Measurements from ENCODE around the gene KRTAP5-3.

KRTAP5-3 gene

GRCh38 chr11:1563149-1563638, 45.1 kb downstream of the KRTAP5-3 start:
- no peaks in the 10 kb centered on the region for H3K4me1 ChIP-seq (ENCODE audit: control insufficient read depth in 1 of 2, insufficient read depth in 1 of 2, low read depth in 1 of 2, low read length in 1 of 2)
- H3K36me3 ChIP-seq = no peaks in the 10 kb centered on the region
- H3K27ac ChIP-seq = no peak overlapping the region
- peaks cover 95% of the 10 kb centered on the region for H3K27me3 ChIP-seq
- no peak overlapping the region for H3K4me3 ChIP-seq (ENCODE audit: low read depth in 1 of 2, low read length in 1 of 2)
- TF ChIP-seq CTCF (IDR thresholded peaks at IDR 0.05) = no peak
- no peaks in the 10 kb centered on the region for H3K9me3 ChIP-seq

GRCh38 chr11:1562469-1563148, 45.7 kb downstream of the KRTAP5-3 start:
- Histone ChIP-seq H3K36me3 (no peaks in the 10 kb centered on the region), H3K27ac (no peak overlapping the region), H3K9me3 (no peaks in the 10 kb centered on the region)

GRCh38 chr11:1561955-1562354, 46.3 kb downstream of the KRTAP5-3 start:
- Histone ChIP-seq H3K27ac (no peak overlapping the region), H3K4me1 (ENCODE audit: control insufficient read depth in 1 of 2, insufficient read depth in 1 of 2, low read depth in 1 of 2, low read length in 1 of 2) (no peaks in the 10 kb centered on the region), H3K9me3 (no peaks in the 10 kb centered on the region), H3K36me3 (no peaks in the 10 kb centered on the region), H3K4me3 (ENCODE audit: low read depth in 1 of 2, low read length in 1 of 2) (no peak overlapping the region), H3K27me3 (peaks cover 95% of the 10 kb centered on the region)
- TF ChIP-seq CTCF (IDR thresholded peaks at IDR 0.05) = no peak

More at GRCh38 chr11:1562469-1563148, 45.7 kb downstream of the KRTAP5-3 start:
- no peaks in the 10 kb centered on the region for H3K4me1 ChIP-seq (ENCODE audit: control insufficient read depth in 1 of 2, insufficient read depth in 1 of 2, low read depth in 1 of 2, low read length in 1 of 2)
- no peak overlapping the region for H3K4me3 ChIP-seq (ENCODE audit: low read depth in 1 of 2, low read length in 1 of 2)
- no peak for TF ChIP-seq CTCF (IDR thresholded peaks at IDR 0.05)
- H3K27me3 ChIP-seq = peaks cover 95% of the 10 kb centered on the region

- no peak overlapping the region for H3K27ac ChIP-seq
- H3K27me3 ChIP-seq = peaks cover 95% of the 10 kb centered on the region
- no peaks in the 10 kb centered on the region for H3K36me3 ChIP-seq
- no peak overlapping the region for H3K4me3 ChIP-seq (ENCODE audit: low read depth in 1 of 2, low read length in 1 of 2)
- no peaks in the 10 kb centered on the region for H3K9me3 ChIP-seq
- no peaks in the 10 kb centered on the region for H3K4me1 ChIP-seq (ENCODE audit: control insufficient read depth in 1 of 2, insufficient read depth in 1 of 2, low read depth in 1 of 2, low read length in 1 of 2)
- no peak for TF ChIP-seq CTCF (IDR thresholded peaks at IDR 0.05)
These were observed 47.0 kb downstream of the KRTAP5-3 start for GRCh38 chr11:1561266-1561665.

- Histone ChIP-seq H3K27ac (no peak overlapping the region), H3K4me1 (ENCODE audit: control insufficient read depth in 1 of 2, insufficient read depth in 1 of 2, low read depth in 1 of 2, low read length in 1 of 2) (no peaks in the 10 kb centered on the region), H3K4me3 (ENCODE audit: low read depth in 1 of 2, low read length in 1 of 2) (no peak overlapping the region), H3K27me3 (peaks cover 95% of the 10 kb centered on the region), H3K9me3 (no peaks in the 10 kb centered on the region), H3K36me3 (no peaks in the 10 kb centered on the region)
- TF ChIP-seq CTCF (IDR thresholded peaks at IDR 0.05) = no peak
These were observed 47.5 kb downstream of the KRTAP5-3 start for GRCh38 chr11:1560649-1561251.
